H9 (cell line): ENCODE data around the gene LRRC45. TPM values are rescaled to one million over a fixed set of nuclear protein-coding genes. Genes with fewer than 3 reads are reported as not detected.

Source experiments
- DNase-seq: peaks from one replicate; pipeline ENCODE4 v3.0.0-alpha.2; 2017
- H2AFZ ChIP-seq: one replicate; pipeline ENCODE4 v1.6.1; 2013; ENCODE audit warnings: mild to moderate bottlenecking, low read length, control low read depth, moderate library complexity
- H2AK5ac ChIP-seq: 2 replicates; pipeline ENCODE4 v1.6.1; 2013; ENCODE audit warnings: low read length, control low read depth, mixed read lengths; ENCODE audit not compliant: insufficient read length
- H2BK120ac ChIP-seq: one replicate; pipeline ENCODE4 v1.6.1; 2013; ENCODE audit warnings: low read depth, mild to moderate bottlenecking, low read length, control low read depth, inconsistent platforms; ENCODE audit not compliant: poor library complexity, severe bottlenecking
- H2BK12ac ChIP-seq: 2 replicates; pipeline ENCODE4 v1.6.1; 2013; ENCODE audit warnings: low read length, control low read depth, mixed read lengths, low read depth; ENCODE audit not compliant: insufficient read length
- H2BK15ac ChIP-seq: 2 replicates; pipeline ENCODE4 v1.6.1; 2013; ENCODE audit warnings: low read depth, low read length, control low read depth
- H2BK20ac ChIP-seq: one replicate; pipeline ENCODE4 v1.6.1; 2013; ENCODE audit warnings: low read depth, mild to moderate bottlenecking, low read length, control low read depth, inconsistent platforms; ENCODE audit not compliant: poor library complexity, severe bottlenecking
- H2BK5ac ChIP-seq: 2 replicates; pipeline ENCODE4 v1.6.1; 2013; ENCODE audit warnings: low read length, control low read depth, mixed read lengths; ENCODE audit not compliant: insufficient read length
- H3K14ac ChIP-seq: 2 replicates; pipeline ENCODE4 v1.6.1; 2013; ENCODE audit warnings: low read length, control low read depth; ENCODE audit not compliant: insufficient read depth
- H3K18ac ChIP-seq: 2 replicates; pipeline ENCODE4 v1.6.1; 2013; ENCODE audit warnings: low read depth, mild to moderate bottlenecking, mixed read lengths, low read length, control low read depth; ENCODE audit not compliant: insufficient read length
- H3K23ac ChIP-seq: 2 replicates; pipeline ENCODE4 v1.6.1; 2013; ENCODE audit warnings: low read length, control low read depth, mixed read lengths, low read depth; ENCODE audit not compliant: insufficient read length
- H3K23me2 ChIP-seq: 2 replicates; pipeline ENCODE4 v1.6.1; 2013; ENCODE audit warnings: low read depth, mild to moderate bottlenecking, mixed read lengths, low read length, control low read depth; ENCODE audit not compliant: insufficient read length, poor library complexity, severe bottlenecking
- H3K27ac ChIP-seq: 2 replicates; pipeline ENCODE4 v1.5.1; 2013; ENCODE audit warnings: low read length, control low read depth, mixed read lengths, low read depth; ENCODE audit not compliant: insufficient read length
- H3K27me3 ChIP-seq: 2 replicates; pipeline ENCODE4 v1.6.1; 2013; ENCODE audit warnings: low read length, control low read depth, inconsistent platforms; ENCODE audit not compliant: insufficient read depth
- H3K4ac ChIP-seq: 2 replicates; pipeline ENCODE4 v1.6.1; 2013; ENCODE audit warnings: low read depth, mild to moderate bottlenecking, control low read depth, inconsistent platforms, low read length, moderate library complexity
- H3K4me1 ChIP-seq: 2 replicates; pipeline ENCODE4 v1.6.1; 2013; ENCODE audit warnings: low read length, control low read depth, inconsistent platforms; ENCODE audit not compliant: insufficient read depth
- H3K4me2 ChIP-seq: 2 replicates; pipeline ENCODE4 v1.6.1; 2013; ENCODE audit warnings: low read length, control low read depth, mixed read lengths; ENCODE audit not compliant: insufficient read length, insufficient read depth
- H3K56ac ChIP-seq: 2 replicates; pipeline ENCODE4 v1.6.1; 2013; ENCODE audit warnings: low read depth, mild to moderate bottlenecking, mixed read lengths, low read length, control low read depth; ENCODE audit not compliant: insufficient read length
- H3K79me1 ChIP-seq: 2 replicates; pipeline ENCODE4 v1.6.1; 2013; ENCODE audit warnings: low read depth, mild to moderate bottlenecking, moderate library complexity, low read length, control low read depth, inconsistent platforms; ENCODE audit not compliant: insufficient read depth, poor library complexity, severe bottlenecking
- H3K79me2 ChIP-seq: 2 replicates; pipeline ENCODE4 v1.6.1; 2013; ENCODE audit warnings: low read length, control low read depth, inconsistent platforms; ENCODE audit not compliant: insufficient read depth
- H3K9ac ChIP-seq: 2 replicates; pipeline ENCODE4 v1.6.1; 2013; ENCODE audit warnings: low read length, control low read depth, mixed read lengths; ENCODE audit not compliant: insufficient read length; ENCODE audit errors: extremely low read depth
- H3K9me3 ChIP-seq: one replicate; pipeline ENCODE4 v1.6.1; 2013; ENCODE audit warnings: low read depth, low read length, inconsistent platforms; ENCODE audit not compliant: control insufficient read depth
- H3T11ph ChIP-seq: one replicate; pipeline ENCODE4 v1.6.1; 2013; ENCODE audit warnings: mild to moderate bottlenecking, low read length, control low read depth, inconsistent platforms
- H4K20me1 ChIP-seq: one replicate; pipeline ENCODE4 v1.6.1; 2013; ENCODE audit not compliant: control insufficient read depth, insufficient read length, insufficient read depth
- H4K5ac ChIP-seq: 2 replicates; pipeline ENCODE4 v1.6.1; 2013; ENCODE audit warnings: low read depth, mild to moderate bottlenecking, mixed read lengths, low read length, control low read depth; ENCODE audit not compliant: insufficient read length
- H4K8ac ChIP-seq: replicated peaks from 2 replicates; pipeline ENCODE4 v1.6.1; 2013; ENCODE audit warnings: low read length, control low read depth, mixed read lengths, low read depth; ENCODE audit not compliant: insufficient read length
- H4K91ac ChIP-seq: 2 replicates; pipeline ENCODE4 v1.6.1; 2013; ENCODE audit warnings: low read depth, mild to moderate bottlenecking, moderate library complexity, mixed read lengths, low read length, control low read depth; ENCODE audit not compliant: insufficient read length
- H3K27ac Mint-ChIP-seq, 3 experiments: 2 replicates in 2 of 3; 3 replicates in 1 of 3; pipeline ENCODE4 v1.8.0; 2020 to 2021; ENCODE audit warnings: mixed read lengths in 3 of 3, mild to moderate bottlenecking in 1 of 3, moderate library complexity in 1 of 3
- H3K27me3 Mint-ChIP-seq: 2 replicates; pipeline ENCODE4 v1.8.0; 2021; ENCODE audit warnings: low read depth, mild to moderate bottlenecking, moderate library complexity, mixed read lengths
- H3K36me3 Mint-ChIP-seq, 3 experiments: 2 replicates in 2 of 3; 3 replicates in 1 of 3; pipeline ENCODE4 v1.8.0; 2020 to 2021; ENCODE audit warnings: low read depth in 3 of 3, mixed read lengths in 3 of 3; ENCODE audit not compliant: insufficient read depth in 1 of 3
- H3K4me1 Mint-ChIP-seq, 2 experiments: 2 replicates each; pipeline ENCODE4 v1.8.0; 2020; ENCODE audit warnings: mixed read lengths in 2 of 2
- H3K4me3 Mint-ChIP-seq, 2 experiments: 2 replicates in 1 of 2; 3 replicates in 1 of 2; pipeline ENCODE4 v1.8.0; 2020 to 2021; ENCODE audit warnings: mild to moderate bottlenecking in 2 of 2, mixed read lengths in 2 of 2, moderate library complexity in 1 of 2
- H3K9me3 Mint-ChIP-seq, 2 experiments: 2 replicates in 1 of 2; 3 replicates in 1 of 2; pipeline ENCODE4 v1.8.0; 2020; ENCODE audit warnings: mild to moderate bottlenecking in 2 of 2, mixed read lengths in 2 of 2, moderate library complexity in 1 of 2
- CTCF ChIP-seq: fragments of 200-600 bp; sonication (generic); conservative IDR thresholded peaks from 3 replicates; pipeline ENCODE4 v1.8.0; 2021; ENCODE audit warnings: antibody characterized with exemption, mild to moderate bottlenecking
- WGBS: extraction: QIAGEN DNeasy Blood & Tissue Kit; methylation state at CpG from one replicate; pipeline ENCODE4 v1.1.7; 2013; ENCODE audit warnings: missing lambda C conversion rate, low lambda C conversion rate, mixed read lengths; ENCODE audit not compliant: insufficient read length; ENCODE audit errors: extremely low coverage; 5-methylcytosine and 5-hydroxymethylcytosine counted together
- total RNA-seq: library from RNA; stranded (reverse); gene quantifications from 2 replicates; pipeline ENCODE4 v1.2.1, GENCODE V29; 2021

LRRC45 gene
- total RNA-seq, 1 experiment from 2014 or later: 28.7 TPM

- DNase-seq: no peak
- TF ChIP-seq CTCF: no peak
- no peak overlapping the region for H3K4me3 Mint-ChIP-seq
These were observed 35.7 kb downstream of the LRRC45 start for GRCh38 chr17:82058855-82059249.

More at GRCh38 chr17:82058855-82059249, 35.7 kb downstream of the LRRC45 start:
- no peak overlapping the region for H3T11ph ChIP-seq
- no peak overlapping the region for H2AK5ac ChIP-seq
- no peak overlapping the region for H4K8ac ChIP-seq
- H3K79me1 ChIP-seq: no peaks in the 10 kb centered on the region
- Mint-ChIP-seq H3K4me1 (no peaks in the 10 kb centered on the region), H3K9me3 (no peaks in the 10 kb centered on the region), H3K27ac (no peak overlapping the region), H3K36me3 (peaks cover 6 to 48% (median 44%) of the 10 kb centered on the region in 3 experiments), H3K27me3 (no peaks in the 10 kb centered on the region)
- no peak overlapping the region for H3K18ac ChIP-seq
- H2AFZ ChIP-seq: no peak overlapping the region
- no peaks in the 10 kb centered on the region for H3K79me2 ChIP-seq
- no peaks in the 10 kb centered on the region for H3K4me1 ChIP-seq
- H3K14ac ChIP-seq: no peak overlapping the region
- no peak overlapping the region for H3K9ac ChIP-seq
- H2BK120ac ChIP-seq: no peak overlapping the region
- H3K4ac ChIP-seq: no peak overlapping the region
- H4K5ac ChIP-seq: no peak overlapping the region
- no peaks in the 10 kb centered on the region for H3K27me3 ChIP-seq
- H2BK15ac ChIP-seq: no peak overlapping the region
- H2BK20ac ChIP-seq: no peak overlapping the region
- H3K4me2 ChIP-seq: no peak overlapping the region
- no peak overlapping the region for H2BK12ac ChIP-seq
- no peak overlapping the region for H3K27ac ChIP-seq
- H2BK5ac ChIP-seq: no peak overlapping the region
- no peaks in the 10 kb centered on the region for H3K23me2 ChIP-seq
- peaks cover 3% of the 10 kb centered on the region for H4K20me1 ChIP-seq
- no CpG with 5 or more reads among the region's 10 CpGs for WGBS
- H3K23ac ChIP-seq: no peak overlapping the region
- no peak overlapping the region for H4K91ac ChIP-seq
- no peaks in the 10 kb centered on the region for H3K9me3 ChIP-seq
- no peak overlapping the region for H3K56ac ChIP-seq
